Activated CD8-positive, alpha-beta T cell treated with anti-CD3 and anti-CD28 coated beads, Interleukin-2, amount 10 ng/mL, durations not matched to agents 7 days and 5 days (primary cell): Measurements from ENCODE around the gene NOP56. TPM values are rescaled to one million over a fixed set of nuclear protein-coding genes. Genes with fewer than 3 reads are reported as not detected.
"Not testable (repeated sequence)": the region's sequence is repeated elsewhere in the genome, so short reads cannot be mapped to it uniquely, and the experiment has no call there.

Experiments
- ATAC-seq: fragments of 150-1000 bp; cut with Tn5 transposase; one replicate; pipeline ENCODE4 v1.10.0; 2021; ENCODE audit warnings: moderate library complexity
- CTCF ChIA-PET: fragments of 350-600 bp; sonication (Branson Sonifier 250); formaldehyde crosslinking; loops from one replicate; lab custom pipeline; 2021; ENCODE audit warnings: antibody characterized with exemption; lab: Charles Lee
- POLR2A ChIA-PET: fragments of 350-600 bp; sonication (Branson Sonifier 250); formaldehyde crosslinking; loops from one replicate; lab custom pipeline; 2021; ENCODE audit warnings: antibody characterized with exemption; lab: Charles Lee
- DNase-seq: peaks from one replicate; pipeline ENCODE4 v3.0.0-alpha.2; 2020
- H3K27ac Mint-ChIP-seq: one replicate; pipeline ENCODE4 v1.8.0; 2021; ENCODE audit warnings: mild to moderate bottlenecking, mixed read lengths
- H3K27me3 Mint-ChIP-seq: one replicate; pipeline ENCODE4 v1.8.0; 2021; ENCODE audit warnings: low read depth, mixed read lengths
- H3K36me3 Mint-ChIP-seq: one replicate; pipeline ENCODE4 v1.8.0; 2021; ENCODE audit warnings: low read depth, mixed read lengths
- H3K4me1 Mint-ChIP-seq: one replicate; pipeline ENCODE4 v1.8.0; 2021; ENCODE audit warnings: low read depth, mixed read lengths
- H3K4me3 Mint-ChIP-seq: one replicate; pipeline ENCODE4 v1.8.0; 2021; ENCODE audit warnings: mild to moderate bottlenecking, mixed read lengths
- H3K9me3 Mint-ChIP-seq: one replicate; pipeline ENCODE4 v1.8.0; 2022; ENCODE audit warnings: mixed read lengths; ENCODE audit not compliant: insufficient read depth
- total RNA-seq, 2 experiments: library from RNA; stranded (reverse); gene quantifications; one replicate each; pipeline ENCODE4 v1.2.3, GENCODE V29; 2021

Gene NOP56
- total RNA-seq, 2 experiments from 2014 or later: 441 to 450 TPM

DNA sequence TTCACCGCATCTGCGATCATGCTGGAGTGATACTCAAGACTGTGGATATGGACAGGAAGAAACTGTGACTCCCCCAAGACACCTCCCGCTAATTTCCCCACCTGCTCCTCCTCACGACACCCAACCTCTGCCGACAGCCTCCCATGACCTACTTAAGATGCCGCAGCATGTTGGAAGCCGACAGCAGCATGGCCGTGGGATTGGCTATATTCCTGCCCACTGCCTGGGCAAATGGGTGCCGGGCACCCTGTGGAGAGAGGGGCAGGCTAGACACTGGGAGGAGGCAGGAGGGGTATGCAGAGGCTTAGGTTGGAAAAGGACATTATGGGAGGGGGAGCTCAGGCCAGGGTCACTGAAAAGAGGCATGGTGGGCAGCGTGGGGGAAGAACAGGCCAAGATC is 7.1 kb downstream of the NOP56 start:
- ATAC-seq (no peak), DNase-seq (no peak)
- H3K27ac Mint-ChIP-seq: no peak overlapping the region
- H3K27me3 Mint-ChIP-seq: no peaks in the 10 kb centered on the region
- CTCF ChIA-PET: no interaction called here
- POLR2A ChIA-PET: no interaction called here
- H3K9me3 Mint-ChIP-seq: no peaks in the 10 kb centered on the region
- H3K4me3 Mint-ChIP-seq: no peak overlapping the region
- peaks cover 52% of the 10 kb centered on the region for H3K4me1 Mint-ChIP-seq
- peaks cover 77% of the 10 kb centered on the region for H3K36me3 Mint-ChIP-seq

DNA sequence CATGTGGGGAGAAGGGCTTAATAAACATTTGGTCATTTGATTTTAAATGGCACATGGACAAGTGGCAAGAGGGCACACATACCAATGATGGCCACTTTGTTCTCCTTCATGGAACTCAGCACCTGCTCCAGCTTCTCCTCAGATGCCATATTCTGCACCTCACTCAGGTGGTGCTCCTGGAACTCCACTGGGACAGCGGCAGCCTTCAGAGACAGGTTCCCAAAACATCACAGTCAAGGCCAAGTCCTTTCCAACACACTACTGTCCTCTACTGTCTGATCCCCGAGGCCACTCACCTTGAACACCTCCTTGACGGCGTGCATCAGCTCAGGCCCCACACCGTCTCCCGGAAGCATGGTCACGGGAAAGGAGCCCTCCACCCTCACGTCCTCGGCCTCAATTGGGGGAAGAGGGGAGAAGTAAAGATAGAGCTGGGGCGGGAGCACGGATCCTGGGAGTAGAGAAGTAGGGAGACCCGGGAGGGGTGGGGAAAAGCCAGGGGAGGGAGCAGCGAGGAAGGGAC is 11.0 kb downstream of the NOP56 start:
- H3K27ac Mint-ChIP-seq: peak overlapping the region; percentile 99
- H3K36me3 Mint-ChIP-seq: peaks cover 38% of the 10 kb centered on the region
- peak overlapping the region; percentile 90 for H3K4me3 Mint-ChIP-seq
- H3K9me3 Mint-ChIP-seq: no peaks in the 10 kb centered on the region
- H3K4me1 Mint-ChIP-seq: peaks cover 29% of the 10 kb centered on the region
- POLR2A ChIA-PET: interaction anchor here (0.7 to 5.8 kb wide), 8 partner anchors 11 to 433 kb away, joined by 3 to 93 read pairs (median 4); partner anchors contain the start of genes NOP56 and SNRPB
- DNase-seq: no peak
- peaks cover 2% of the 10 kb centered on the region for H3K27me3 Mint-ChIP-seq
- CTCF ChIA-PET: interaction anchor here (0.9 to 2.9 kb wide), 4 partner anchors 9 to 139 kb away, joined by 4 to 15 read pairs (median 4); partner anchors contain the start of gene NOP56
- no peak for ATAC-seq

DNA sequence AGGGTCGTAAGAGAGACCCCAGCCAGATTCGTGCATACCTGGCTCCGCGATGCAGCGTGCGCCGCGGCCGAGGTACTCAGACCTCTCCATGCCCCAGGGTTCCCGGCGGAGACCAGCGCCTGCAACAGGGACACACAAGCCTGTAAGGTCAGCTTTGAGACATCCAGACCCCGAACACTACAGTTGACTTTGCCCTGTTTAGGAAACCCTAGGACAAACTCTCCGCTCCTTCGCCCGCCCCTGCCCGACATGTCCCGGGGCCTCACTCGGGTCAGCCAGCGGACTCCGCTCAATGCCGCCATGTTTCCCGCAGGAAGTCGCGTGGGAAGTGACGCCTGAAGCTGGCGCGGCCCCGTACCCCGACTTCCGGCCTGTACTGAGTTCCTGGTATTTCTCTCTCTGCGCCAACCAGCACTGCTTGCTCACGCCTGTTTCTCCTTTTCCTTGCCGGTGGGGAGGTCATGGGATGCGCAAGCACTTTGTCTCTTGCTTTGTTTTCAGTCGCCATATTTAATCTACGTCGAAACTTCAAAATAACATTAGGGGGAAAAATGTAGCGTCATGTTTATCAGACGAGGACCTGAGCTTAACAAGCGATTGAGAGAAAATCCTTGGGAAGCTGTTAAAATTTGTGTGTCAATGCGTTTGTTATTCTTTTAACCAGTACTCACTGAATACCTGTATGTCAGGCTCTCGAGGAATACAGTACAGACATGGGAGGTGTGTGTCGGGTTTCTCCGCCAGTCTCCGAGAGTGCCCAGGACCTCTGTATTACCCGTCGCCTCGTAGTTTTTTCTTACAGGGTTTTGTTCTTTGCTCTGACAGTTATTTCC is 11.7 kb downstream of the NOP56 start, which contains the start of gene IDH3B:
Gene IDH3B, minus strand, starts transcription at position 330 of the 833 bp plus-strand sequence. Its CDS starts 28 bp downstream, at position 302.
- ChIA-PET POLR2A (interaction anchor here (0.7 to 5.8 kb wide), 7 partner anchors 11 to 432 kb away, joined by 3 to 93 read pairs (median 4); partner anchors contain the start of genes NOP56 and SNRPB), CTCF (interaction anchor here (0.8 to 2.9 kb wide), 7 partner anchors 9 to 142 kb away, joined by 3 to 15 read pairs (median 4); partner anchors contain the start of gene NOP56)
- peak within 1 kb of the TSS; percentile 90 for H3K4me3 Mint-ChIP-seq
- ATAC-seq: peak; percentile 97
- H3K4me1 Mint-ChIP-seq: peaks cover 29% of the 10 kb centered on the region
- peaks cover 7% of the 10 kb centered on the region for H3K27me3 Mint-ChIP-seq
- peak within 1 kb of the TSS; percentile 99 for H3K27ac Mint-ChIP-seq
- H3K36me3 Mint-ChIP-seq: peaks cover 31% of the 10 kb centered on the region
- no peaks in the 10 kb centered on the region for H3K9me3 Mint-ChIP-seq
- peak; percentile 95 for DNase-seq

DNA sequence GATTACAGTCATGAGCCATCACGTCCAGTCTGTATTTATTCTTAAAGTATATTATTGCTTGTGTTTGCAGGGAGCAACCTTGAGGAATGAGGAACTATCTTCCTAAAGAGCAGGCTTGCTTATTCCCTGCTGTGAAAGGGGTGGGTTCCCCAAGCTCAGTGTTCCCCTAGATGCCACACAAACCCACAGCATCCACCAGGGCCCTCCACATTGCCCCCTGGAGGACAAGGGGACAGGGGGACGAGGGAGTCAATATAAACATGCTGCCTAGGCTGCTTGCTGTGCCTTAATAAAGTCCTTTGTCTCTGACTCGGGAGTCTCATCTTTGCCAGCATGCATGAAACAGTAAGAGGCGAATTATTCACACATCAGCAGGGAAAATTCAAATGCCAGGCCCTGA is 19.5 kb downstream of the NOP56 start:
- DNase-seq (no peak), ATAC-seq (no peak)
- no peak overlapping the region for H3K4me3 Mint-ChIP-seq
- H3K9me3 Mint-ChIP-seq: no peaks in the 10 kb centered on the region
- ChIA-PET POLR2A (no interaction called here), CTCF (interaction anchor here (1.4 to 3.3 kb wide), 2 partner anchors 41 to 150 kb away, joined by 3 to 10 read pairs; no protein-coding TSS in a partner anchor)
- H3K4me1 Mint-ChIP-seq: no peaks in the 10 kb centered on the region
- peaks cover 7% of the 10 kb centered on the region for H3K27me3 Mint-ChIP-seq
- no peak overlapping the region for H3K27ac Mint-ChIP-seq
- no peaks in the 10 kb centered on the region for H3K36me3 Mint-ChIP-seq

DNA sequence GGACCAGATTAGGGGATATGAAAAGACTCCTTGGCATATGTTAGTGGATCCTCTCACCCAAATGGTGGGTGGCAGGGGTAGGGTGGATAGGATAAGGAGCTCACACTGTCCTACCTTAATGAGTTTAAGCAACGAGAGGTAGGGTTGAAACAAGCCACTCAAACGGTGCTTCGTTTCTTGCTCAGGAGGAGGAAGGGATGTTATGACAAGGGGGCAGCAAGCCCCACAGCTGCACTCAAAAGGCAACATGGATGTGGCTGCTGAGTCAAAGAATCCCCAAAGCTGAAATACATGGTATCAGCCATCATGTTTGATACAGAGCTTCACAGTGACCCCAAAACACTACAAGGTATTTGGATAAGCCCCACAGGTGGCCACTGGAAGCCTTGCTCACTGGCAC is 20.0 kb downstream of the NOP56 start:
- H3K4me3 Mint-ChIP-seq: no peak overlapping the region
- H3K9me3 Mint-ChIP-seq: no peaks in the 10 kb centered on the region
- H3K27ac Mint-ChIP-seq: no peak overlapping the region
- H3K4me1 Mint-ChIP-seq: no peaks in the 10 kb centered on the region
- CTCF ChIA-PET: interaction anchor here (0.8 to 3.3 kb wide), 3 partner anchors 16 to 150 kb away, joined by 3 to 10 read pairs (median 3); no protein-coding TSS in a partner anchor
- H3K36me3 Mint-ChIP-seq: no peaks in the 10 kb centered on the region
- POLR2A ChIA-PET: no interaction called here
- DNase-seq: no peak
- no peak for ATAC-seq
- H3K27me3 Mint-ChIP-seq: peaks cover 7% of the 10 kb centered on the region

DNA sequence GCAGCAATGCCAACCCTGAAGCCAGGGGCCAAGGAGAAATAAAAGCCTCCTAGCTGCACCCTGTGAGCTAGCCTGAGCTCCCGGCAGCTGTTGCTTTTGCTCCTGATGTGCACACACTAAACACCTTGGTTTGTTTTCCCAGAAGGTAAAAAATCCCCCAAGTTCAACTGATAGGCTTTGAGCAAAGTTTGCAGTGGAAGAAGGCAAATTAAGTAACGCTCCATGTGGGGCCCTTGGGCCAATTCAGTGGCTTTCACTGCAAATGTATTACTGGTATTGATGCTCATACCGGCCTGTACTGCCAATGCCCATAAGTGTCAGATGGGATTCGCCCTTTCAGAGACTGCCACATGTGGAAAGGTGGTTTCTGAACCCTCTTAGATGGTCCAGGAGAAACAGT is 21.0 kb downstream of the NOP56 start:
- H3K4me3 Mint-ChIP-seq: no peak overlapping the region
- H3K27ac Mint-ChIP-seq: no peak overlapping the region
- DNase-seq (no peak), ATAC-seq (no peak)
- H3K27me3 Mint-ChIP-seq: peaks cover 4% of the 10 kb centered on the region
- ChIA-PET POLR2A (no interaction called here), CTCF (interaction anchor here (0.6 to 3.3 kb wide), 5 partner anchors 12 to 164 kb away, joined by 3 to 10 read pairs (median 3); partner anchors contain the start of gene ZNF343)
- no peaks in the 10 kb centered on the region for H3K36me3 Mint-ChIP-seq
- no peaks in the 10 kb centered on the region for H3K4me1 Mint-ChIP-seq
- no peaks in the 10 kb centered on the region for H3K9me3 Mint-ChIP-seq

DNA sequence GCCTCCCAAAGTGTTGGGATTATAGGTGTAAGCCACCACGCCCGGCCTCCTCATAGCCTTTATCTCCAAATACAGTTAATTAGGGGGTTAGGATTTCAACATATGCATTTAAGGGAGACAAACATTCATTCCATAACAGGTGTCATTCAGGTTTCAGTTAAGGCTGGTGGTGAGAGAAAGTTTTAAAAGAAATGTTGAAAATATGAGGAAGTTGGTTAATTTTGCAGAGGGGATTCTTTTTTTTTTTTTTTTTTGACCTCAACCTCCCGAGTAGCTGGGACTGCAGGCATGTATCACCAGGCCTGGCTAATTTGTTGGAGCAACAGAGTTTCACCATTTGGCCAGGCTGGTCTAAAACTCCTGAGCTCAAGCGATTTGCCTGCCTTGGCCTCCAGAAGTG is 27.6 kb downstream of the NOP56 start:
- no peak overlapping the region for H3K4me3 Mint-ChIP-seq
- H3K27me3 Mint-ChIP-seq: peaks cover 33% of the 10 kb centered on the region
- CTCF ChIA-PET: no interaction called here
- ATAC-seq: no peak
- no peak overlapping the region for H3K27ac Mint-ChIP-seq
- POLR2A ChIA-PET: no interaction called here
- no peaks in the 10 kb centered on the region for H3K9me3 Mint-ChIP-seq
- DNase-seq: no peak
- no peaks in the 10 kb centered on the region for H3K36me3 Mint-ChIP-seq
- H3K4me1 Mint-ChIP-seq: peaks cover 3% of the 10 kb centered on the region

DNA sequence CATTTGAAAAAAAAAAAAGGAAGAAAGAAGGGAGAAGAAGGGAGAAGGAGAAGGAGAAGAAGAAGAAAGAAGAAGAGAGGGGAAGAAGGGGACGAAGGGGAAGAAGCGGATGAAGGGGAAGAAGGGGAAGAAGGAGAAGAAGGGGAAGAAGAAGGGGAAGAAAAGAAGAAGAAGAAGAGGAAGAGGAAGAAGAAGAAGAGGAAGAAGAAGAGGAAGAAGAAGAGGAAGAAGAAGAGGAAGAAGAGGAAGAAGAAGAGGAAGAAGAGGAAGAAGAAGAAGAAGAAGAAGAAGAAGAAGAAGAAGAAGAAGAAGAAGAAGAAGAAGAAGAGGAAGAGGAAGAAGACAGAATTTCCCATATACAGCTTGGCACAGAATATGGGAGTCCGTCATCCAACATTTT is 29.6 kb downstream of the NOP56 start:
- Mint-ChIP-seq H3K4me1 (peaks cover 11% of the 10 kb centered on the region), H3K27me3 (peaks cover 33% of the 10 kb centered on the region)
- H3K4me3 Mint-ChIP-seq, POLR2A ChIA-PET, CTCF ChIA-PET, DNase-seq, H3K27ac Mint-ChIP-seq, H3K36me3 Mint-ChIP-seq, ATAC-seq, H3K9me3 Mint-ChIP-seq: not testable (repeated sequence)

DNA sequence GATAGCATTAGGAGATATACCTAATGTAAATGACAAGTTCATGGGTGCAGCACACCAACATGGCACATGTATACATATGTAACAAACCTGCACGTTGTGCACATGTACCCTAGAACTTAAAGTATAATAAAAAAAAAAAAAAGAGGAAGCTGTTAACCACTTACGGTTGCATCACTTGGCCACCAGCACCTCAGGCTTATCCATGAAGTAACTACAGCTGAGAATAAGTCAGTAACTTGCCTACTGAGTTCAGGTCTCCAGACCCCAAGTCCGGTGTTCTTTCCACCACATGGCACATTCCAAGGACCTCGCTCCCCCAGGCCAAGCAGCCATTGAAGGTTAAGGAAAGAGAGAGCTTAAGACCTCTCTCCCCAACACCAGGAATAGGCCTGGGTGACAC is 32.4 kb downstream of the NOP56 start:
- ChIA-PET POLR2A (interaction anchor here (0.6 kb wide), 1 partner anchor 70 kb away, joined by 3 read pairs; no protein-coding TSS in a partner anchor), CTCF (interaction anchor here (1.4 to 7.0 kb wide), 5 partner anchors 11 to 163 kb away, joined by 3 to 140 read pairs (median 6); no protein-coding TSS in a partner anchor)
- not testable (repeated sequence) for ATAC-seq, H3K4me3 Mint-ChIP-seq, H3K9me3 Mint-ChIP-seq, H3K27ac Mint-ChIP-seq, DNase-seq, H3K36me3 Mint-ChIP-seq
- H3K4me1 Mint-ChIP-seq: peaks cover 28% of the 10 kb centered on the region
- peaks cover 35% of the 10 kb centered on the region for H3K27me3 Mint-ChIP-seq

DNA sequence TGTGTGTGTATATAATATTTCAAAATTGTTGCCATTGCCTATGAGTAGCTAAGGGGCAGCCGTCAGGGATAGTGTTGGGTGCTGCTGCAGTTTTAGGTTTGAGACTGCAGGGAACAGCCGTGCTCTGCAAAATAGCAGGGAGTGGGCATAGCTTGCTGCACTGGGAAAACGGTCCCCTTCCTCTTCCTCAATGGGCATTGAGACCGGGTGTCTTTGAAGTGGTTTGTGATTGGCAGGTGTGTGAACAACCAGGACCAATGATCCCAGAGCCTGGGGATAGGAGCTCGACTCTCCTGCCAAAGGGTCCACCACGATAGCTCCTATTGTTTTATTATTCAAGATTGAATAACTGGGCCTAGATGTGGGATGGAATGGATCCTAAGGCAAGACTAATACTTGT is 35.1 kb downstream of the NOP56 start:
- ChIA-PET CTCF (interaction anchor here (0.7 to 7.0 kb wide), 19 partner anchors 9 to 327 kb away, joined by 3 to 140 read pairs (median 4); partner anchors contain the start of gene NOP56), POLR2A (interaction anchor here (1.2 to 1.9 kb wide), 2 partner anchors 54 to 153 kb away, joined by 5 to 9 read pairs; partner anchors contain the start of genes PCED1A and VPS16)
- DNase-seq: no peak
- Mint-ChIP-seq H3K27me3 (peaks cover 40% of the 10 kb centered on the region), H3K4me3 (peak overlapping the region; percentile 46), H3K27ac (no peak overlapping the region), H3K36me3 (peaks cover 3% of the 10 kb centered on the region), H3K9me3 (no peaks in the 10 kb centered on the region), H3K4me1 (peaks cover 35% of the 10 kb centered on the region)
- ATAC-seq: no peak

DNA sequence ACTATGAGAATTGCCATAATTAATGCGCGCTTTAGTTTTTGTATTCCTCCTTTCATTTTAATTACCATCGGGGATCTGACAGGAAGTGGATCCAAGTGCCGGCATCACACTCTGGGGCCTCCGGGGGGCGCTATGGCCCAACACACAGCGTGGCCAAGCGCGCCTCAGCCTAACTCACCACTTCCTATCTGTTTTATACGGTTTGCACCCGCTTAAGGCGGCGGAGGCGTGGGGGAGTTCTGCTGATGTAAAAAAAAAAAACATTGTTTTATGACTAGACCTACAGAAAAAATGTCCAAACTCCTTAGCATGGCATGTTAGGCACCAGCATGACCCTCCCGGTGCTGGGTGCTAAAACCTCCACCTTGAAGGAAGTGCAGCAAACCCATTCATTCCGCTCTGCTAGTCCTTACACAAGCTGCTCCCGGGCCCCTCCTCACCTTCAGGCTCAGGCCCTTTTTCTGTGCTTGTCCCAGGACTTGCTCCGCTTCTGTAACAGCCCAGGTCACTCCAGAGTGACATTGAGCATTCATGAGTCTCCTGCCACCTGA is 35.7 kb downstream of the NOP56 start:
- DNase-seq (peak; percentile 89), ATAC-seq (peak; percentile 67)
- Mint-ChIP-seq H3K4me3 (peak overlapping the region; percentile 46), H3K4me1 (peaks cover 35% of the 10 kb centered on the region), H3K27ac (peak overlapping the region; percentile 62), H3K9me3 (no peaks in the 10 kb centered on the region), H3K36me3 (peaks cover 3% of the 10 kb centered on the region), H3K27me3 (peaks cover 36% of the 10 kb centered on the region)
- ChIA-PET POLR2A (interaction anchor here (0.7 to 1.9 kb wide), 3 partner anchors 54 to 164 kb away, joined by 3 to 9 read pairs (median 5); partner anchors contain the start of genes PCED1A and VPS16), CTCF (interaction anchor here (0.6 to 7.0 kb wide), 25 partner anchors 8 to 366 kb away, joined by 3 to 140 read pairs (median 4); no protein-coding TSS in a partner anchor)
